ENCODE results near the gene MPRIP. TPM values are rescaled to one million over a fixed set of nuclear protein-coding genes. Genes with fewer than 3 reads are reported as not detected.

The MPRIP gene
- total RNA-seq, 1 experiment from 2014 or later = 132 TPM

DNA sequence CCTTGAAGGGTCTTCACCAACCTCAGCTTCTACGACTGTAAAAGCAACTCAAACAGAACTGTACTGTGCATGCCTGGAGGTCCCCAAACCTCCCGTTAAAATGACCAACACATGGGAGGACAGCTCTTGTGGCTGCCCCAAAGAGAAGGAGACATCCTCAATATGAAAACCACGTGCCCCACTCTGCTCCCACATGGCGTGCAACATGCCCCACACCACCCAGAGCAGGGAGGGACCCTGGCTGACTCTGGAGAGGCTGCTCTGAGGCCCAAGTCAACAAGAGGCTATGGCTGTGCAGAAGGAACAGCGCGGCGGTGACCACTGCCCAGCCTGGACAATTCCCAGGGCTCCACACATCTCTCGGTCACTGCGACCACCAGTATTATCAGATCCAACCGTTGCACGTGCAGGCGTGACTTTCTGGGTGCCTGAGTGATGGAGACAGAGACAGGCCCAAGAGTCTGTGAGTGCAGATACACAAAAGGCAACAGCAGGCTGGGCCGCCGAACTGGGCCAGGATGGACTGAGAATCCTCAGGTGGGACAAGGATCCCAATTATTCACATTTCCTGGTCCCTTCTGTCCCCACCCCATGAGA is 162.5 kb downstream of the MPRIP start:
- no peak overlapping the region for H2BK5ac ChIP-seq (ENCODE audit: insufficient read length, low read length)

More for the DNA sequence above, 162.5 kb downstream of the MPRIP start:
- Histone ChIP-seq H3K79me2 (ENCODE audit: insufficient read depth, low read length) (no peaks in the 10 kb centered on the region), H3K14ac (ENCODE audit: insufficient read depth, low read length) (no peak overlapping the region), H2AFZ (ENCODE audit: low read length) (no peak overlapping the region), H4K91ac (ENCODE audit: insufficient read length, low read depth, low read length) (no peak overlapping the region), H3K18ac (ENCODE audit: insufficient read length, low read depth, low read length) (no peak overlapping the region), H2BK120ac (ENCODE audit: low read depth, low read length, poor library complexity, severe bottlenecking) (no peak overlapping the region), H3K79me1 (ENCODE audit: insufficient read depth, low read depth, low read length, poor library complexity, severe bottlenecking) (no peaks in the 10 kb centered on the region), H3T11ph (ENCODE audit: low read length) (no peak overlapping the region), H3K9ac (ENCODE audit: extremely low read depth, insufficient read length, low read length) (no peak overlapping the region), H3K4me1 (ENCODE audit: insufficient read depth, low read length) (no peaks in the 10 kb centered on the region), H4K5ac (ENCODE audit: insufficient read length, low read depth, low read length) (no peak overlapping the region), H2BK12ac (ENCODE audit: insufficient read length, low read depth, low read length) (no peak overlapping the region), H2AK5ac (ENCODE audit: insufficient read length, low read length) (no peak overlapping the region), H3K23ac (ENCODE audit: insufficient read length, low read depth, low read length) (no peak overlapping the region), H3K9me3 (ENCODE audit: control insufficient read depth, low read depth, low read length) (no peaks in the 10 kb centered on the region), H2BK20ac (ENCODE audit: low read depth, low read length, poor library complexity, severe bottlenecking) (no peak overlapping the region), H4K20me1 (ENCODE audit: control insufficient read depth, insufficient read depth, insufficient read length) (no peaks in the 10 kb centered on the region), H3K27ac (ENCODE audit: insufficient read length, low read depth, low read length) (no peak overlapping the region), H3K4ac (ENCODE audit: low read depth, low read length) (no peak overlapping the region), H3K4me2 (ENCODE audit: insufficient read depth, insufficient read length, low read length) (no peak overlapping the region), H4K8ac (replicated peaks; ENCODE audit: insufficient read length, low read depth, low read length) (no peak overlapping the region), H3K23me2 (ENCODE audit: insufficient read length, low read depth, low read length, poor library complexity, severe bottlenecking) (peaks cover 3% of the 10 kb centered on the region), H3K27me3 (ENCODE audit: insufficient read depth, low read length) (no peaks in the 10 kb centered on the region), H2BK15ac (ENCODE audit: low read depth, low read length) (no peak overlapping the region), H3K56ac (ENCODE audit: insufficient read length, low read depth, low read length) (no peak overlapping the region)
- peaks cover 1% of the 10 kb centered on the region; the same call in 1 of the 2 replicates for H3K27me3 Mint-ChIP-seq (ENCODE audit: low read depth)
- H3K4me3 Mint-ChIP-seq = no peak overlapping the region; a peak in 1 of 5 replicates
- no peak overlapping the region; a peak in 1 of 7 replicates for H3K27ac Mint-ChIP-seq
- no peaks in the 10 kb centered on the region for H3K36me3 Mint-ChIP-seq (ENCODE audit: insufficient read depth in 1 of 3, low read depth in 3 of 3)
- H3K4me1 Mint-ChIP-seq = no peaks in the 10 kb centered on the region
- DNase-seq = no peak
- WGBS (ENCODE audit: extremely low coverage, insufficient read length, low lambda C conversion rate) = no CpG with 5 or more reads among the region's 14 CpGs
- no peaks in the 10 kb centered on the region for H3K9me3 Mint-ChIP-seq
- TF ChIP-seq, protein P1, sequence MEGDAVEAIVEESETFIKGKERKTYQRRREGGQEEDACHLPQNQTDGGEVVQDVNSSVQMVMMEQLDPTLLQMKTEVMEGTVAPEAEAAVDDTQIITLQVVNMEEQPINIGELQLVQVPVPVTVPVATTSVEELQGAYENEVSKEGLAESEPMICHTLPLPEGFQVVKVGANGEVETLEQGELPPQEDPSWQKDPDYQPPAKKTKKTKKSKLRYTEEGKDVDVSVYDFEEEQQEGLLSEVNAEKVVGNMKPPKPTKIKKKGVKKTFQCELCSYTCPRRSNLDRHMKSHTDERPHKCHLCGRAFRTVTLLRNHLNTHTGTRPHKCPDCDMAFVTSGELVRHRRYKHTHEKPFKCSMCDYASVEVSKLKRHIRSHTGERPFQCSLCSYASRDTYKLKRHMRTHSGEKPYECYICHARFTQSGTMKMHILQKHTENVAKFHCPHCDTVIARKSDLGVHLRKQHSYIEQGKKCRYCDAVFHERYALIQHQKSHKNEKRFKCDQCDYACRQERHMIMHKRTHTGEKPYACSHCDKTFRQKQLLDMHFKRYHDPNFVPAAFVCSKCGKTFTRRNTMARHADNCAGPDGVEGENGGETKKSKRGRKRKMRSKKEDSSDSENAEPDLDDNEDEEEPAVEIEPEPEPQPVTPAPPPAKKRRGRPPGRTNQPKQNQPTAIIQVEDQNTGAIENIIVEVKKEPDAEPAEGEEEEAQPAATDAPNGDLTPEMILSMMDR (conservative IDR thresholded peaks at IDR 0.05) = no peak

All from H9 (cell line).